HK-2 (cell line): Measurements from ENCODE around the gene CENPT.
A peak's percentile ranks its signal among the peaks of the same experiment; 100 is the strongest.

Source experiments
- DNase-seq: peaks from one replicate; pipeline ENCODE4 v3.0.0-alpha.2; 2018; ENCODE audit not compliant: unreplicated experiment

CENPT gene

GRCh38 chr16:67807148-67807682 is 40.3 kb downstream of the CENPT start:
- DNase-seq, result no peak

GRCh38 chr16:67806428-67807147 is 40.9 kb downstream of the CENPT start, which contains the start of the genes RANBP10 and TSNAXIP1:
Gene RANBP10, minus strand, starts transcription at chr16:67806560. Its CDS starts 24 bp downstream, at chr16:67806536.
Gene TSNAXIP1, plus strand, starts transcription at chr16:67806889. Its CDS starts 261 bp downstream, at chr16:67807150.
- DNase-seq, result peak; percentile 97

GRCh38 chr16:67805718-67806427 is 41.6 kb downstream of the CENPT start:
- no peak for DNase-seq

- DNase-seq, result no peak
These were observed 42.5 kb downstream of the CENPT start for GRCh38 chr16:67804853-67805542.

GRCh38 chr16:67803894-67804293 is 43.6 kb downstream of the CENPT start:
- no peak for DNase-seq

GRCh38 chr16:67801883-67802282 is 45.6 kb downstream of the CENPT start:
- DNase-seq, result no peak

- no peak for DNase-seq
These were observed 46.3 kb downstream of the CENPT start for GRCh38 chr16:67801241-67801640.

GRCh38 chr16:67800338-67800926 is 47.1 kb downstream of the CENPT start:
- DNase-seq, result no peak

GRCh38 chr16:67796099-67796718 is 51.3 kb downstream of the CENPT start:
- no peak for DNase-seq

GRCh38 chr16:67790071-67790470 is 57.4 kb downstream of the CENPT start:
- DNase-seq, result no peak

GRCh38 chr16:67786491-67786890 is 61.0 kb downstream of the CENPT start:
- DNase-seq, result no peak

- DNase-seq, result no peak
These were observed 64.2 kb downstream of the CENPT start for GRCh38 chr16:67783353-67783725.

GRCh38 chr16:67782567-67783352 is 64.7 kb downstream of the CENPT start:
- no peak for DNase-seq

- no peak for DNase-seq
These were observed 66.0 kb downstream of the CENPT start for GRCh38 chr16:67781565-67781921.

GRCh38 chr16:67780847-67781564 is 66.5 kb downstream of the CENPT start:
- no peak for DNase-seq

GRCh38 chr16:67779256-67780014 is 68.1 kb downstream of the CENPT start:
- DNase-seq, result peak; percentile 8
